Sigmoid colon (tissue), 7 donors: ENCODE results near the gene ST6GALNAC3. TPM values are rescaled to one million over a fixed set of nuclear protein-coding genes. Genes with fewer than 3 reads are reported as not detected.

ENCODE experiments used
- DNase-seq: peaks from one replicate; pipeline ENCODE4 v3.0.0-alpha.2; 2019
- H3K27ac ChIP-seq, 4 donors: fragments of 200-600 bp; sonication (generic); one replicate each; pipeline ENCODE4 v1.5.1; 2016 to 2019; ENCODE audit warnings: mild to moderate bottlenecking in 1 of 4
- H3K27me3 ChIP-seq, 3 donors: fragments of 200-600 bp; sonication (generic); one replicate each; pipeline ENCODE4 v1.5.1; 2019; ENCODE audit warnings: mild to moderate bottlenecking in 1 of 3
- H3K36me3 ChIP-seq, 4 donors: fragments of 200-600 bp; sonication (generic); one replicate each; pipeline ENCODE4 v1.5.1; 2016 to 2019
- H3K4me1 ChIP-seq, 4 donors: fragments of 200-600 bp; sonication (generic); one replicate each; pipeline ENCODE4 v1.5.1; 2017 to 2019
- H3K4me3 ChIP-seq, 4 donors: fragments of 200-600 bp; sonication (generic); one replicate each; pipeline ENCODE4 v1.5.1; 2017 to 2019; ENCODE audit warnings: mild to moderate bottlenecking in 2 of 4, moderate library complexity in 1 of 4
- H3K9me3 ChIP-seq, 4 donors: fragments of 200-600 bp in 3 of 4; sonication (generic) in 3 of 4; one replicate each; pipeline versions ENCODE4 v1.5.1 to v1.6.1; 2013 to 2019
- EP300 ChIP-seq, 4 donors: sonication (generic); formaldehyde crosslinking; IDR thresholded peaks; one replicate each; pipeline ENCODE4 v1.6.1; 2017; ENCODE audit warnings: antibody characterized with exemption in 4 of 4
- POLR2A ChIP-seq, 2 donors: fragments of 450-650 bp; IDR thresholded peaks; one replicate each; pipeline ENCODE4 v1.6.1; 2016; ENCODE audit warnings: antibody characterized with exemption in 2 of 2, mild to moderate bottlenecking in 2 of 2, moderate library complexity in 2 of 2
- POLR2AphosphoS5 ChIP-seq, 4 donors: sonication (generic); formaldehyde crosslinking; IDR thresholded peaks; one replicate each; pipeline ENCODE4 v1.6.1; 2017; ENCODE audit warnings: antibody characterized with exemption in 4 of 4
- WGBS, 2 donors: extraction: QIAGEN DNeasy Blood & Tissue Kit; methylation state at CpG; one replicate each; pipeline ENCODE4 v1.1.7; 2013; 5-methylcytosine and 5-hydroxymethylcytosine counted together
- intact Hi-C: fragments of 100-400 bp; cut with DNase I; formaldehyde crosslinking; loops from one replicate; pipeline ENCODE4 v1.15.1; 2023
- polyA plus RNA-seq, 3 donors: library from polyadenylated mRNA; stranded (reverse); fragments of 200-250 nt; gene quantifications; one replicate each; pipeline ENCODE4 v1.2.3, GENCODE V29; 2013
- total RNA-seq, 4 donors: library from RNA; depleted of rRNA; stranded (reverse); fragments of >200 nt; gene quantifications; one replicate each; pipeline ENCODE4 v1.1.0, GENCODE V29; 2016
- TF ChIP-seq, protein P1 (sequence below), 4 experiments: fragments of 450-650 bp in 3 of 4; fragments of 200-600 bp in 1 of 4; IDR thresholded peaks; one replicate each; pipeline ENCODE4 v1.5.1; 2016 to 2019; ENCODE audit warnings: antibody characterized with exemption in 4 of 4, mild to moderate bottlenecking in 3 of 4, moderate library complexity in 2 of 4
- donor health status: healthy with polysubstance abuse.
- donor health status: Bipolar disorder and iron deficiency.
- donor health status: healthy.

Gene ST6GALNAC3
- total and polyA plus RNA-seq, 7 donors = 1.6 to 7.5 (median 2.5) TPM

DNA sequence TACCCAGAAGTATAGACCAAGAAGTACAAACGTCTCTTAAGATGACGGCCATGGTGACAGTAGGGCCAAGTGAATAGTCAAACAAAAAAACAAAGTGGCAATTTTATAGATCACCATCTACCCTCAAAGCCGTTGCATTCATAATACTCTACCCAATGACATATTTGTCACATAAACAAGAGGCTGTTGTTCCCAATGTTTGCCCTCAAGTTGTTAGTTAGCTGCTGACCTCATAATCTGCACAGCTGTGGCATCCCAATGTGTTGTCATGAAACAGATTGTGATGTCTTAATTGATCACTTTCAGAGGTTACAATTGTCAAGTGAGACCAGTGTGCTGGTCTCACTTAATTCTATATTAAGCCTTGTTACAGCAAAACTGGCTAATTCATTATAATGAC lies 333.8 kb downstream of the ST6GALNAC3 start:
- Histone ChIP-seq H3K4me1 (no peaks in the 10 kb centered on the region), H3K4me3 (no peak overlapping the region), H3K27ac (no peak overlapping the region), H3K27me3 (no peaks in the 10 kb centered on the region), H3K36me3 (no peaks in the 10 kb centered on the region), H3K9me3 (no peaks in the 10 kb centered on the region)
- TF ChIP-seq POLR2A (IDR thresholded peaks at IDR 0.05) = no peak
- TF ChIP-seq POLR2AphosphoS5 (IDR thresholded peaks at IDR 0.05) = no peak
- no peak for TF ChIP-seq EP300 (IDR thresholded peaks at IDR 0.05)
- TF ChIP-seq, protein P1, sequence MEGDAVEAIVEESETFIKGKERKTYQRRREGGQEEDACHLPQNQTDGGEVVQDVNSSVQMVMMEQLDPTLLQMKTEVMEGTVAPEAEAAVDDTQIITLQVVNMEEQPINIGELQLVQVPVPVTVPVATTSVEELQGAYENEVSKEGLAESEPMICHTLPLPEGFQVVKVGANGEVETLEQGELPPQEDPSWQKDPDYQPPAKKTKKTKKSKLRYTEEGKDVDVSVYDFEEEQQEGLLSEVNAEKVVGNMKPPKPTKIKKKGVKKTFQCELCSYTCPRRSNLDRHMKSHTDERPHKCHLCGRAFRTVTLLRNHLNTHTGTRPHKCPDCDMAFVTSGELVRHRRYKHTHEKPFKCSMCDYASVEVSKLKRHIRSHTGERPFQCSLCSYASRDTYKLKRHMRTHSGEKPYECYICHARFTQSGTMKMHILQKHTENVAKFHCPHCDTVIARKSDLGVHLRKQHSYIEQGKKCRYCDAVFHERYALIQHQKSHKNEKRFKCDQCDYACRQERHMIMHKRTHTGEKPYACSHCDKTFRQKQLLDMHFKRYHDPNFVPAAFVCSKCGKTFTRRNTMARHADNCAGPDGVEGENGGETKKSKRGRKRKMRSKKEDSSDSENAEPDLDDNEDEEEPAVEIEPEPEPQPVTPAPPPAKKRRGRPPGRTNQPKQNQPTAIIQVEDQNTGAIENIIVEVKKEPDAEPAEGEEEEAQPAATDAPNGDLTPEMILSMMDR (IDR thresholded peaks at IDR 0.05) = no peak
- no peak for DNase-seq
- intact Hi-C loops = no loop called here
- WGBS, 2 donors = 84 to 90% methylated on average over 3 of the region's 3 CpGs

GRCh38 chr1:76410499-76410898 lies 336.0 kb downstream of the ST6GALNAC3 start:
- WGBS, 2 donors = 55 to 84% methylated on average over 2 of the region's 2 CpGs
- Histone ChIP-seq H3K36me3 (no peaks in the 10 kb centered on the region), H3K4me1 (no peaks in the 10 kb centered on the region), H3K27me3 (no peaks in the 10 kb centered on the region), H3K4me3 (no peak overlapping the region), H3K9me3 (no peaks in the 10 kb centered on the region), H3K27ac (no peak overlapping the region)
- intact Hi-C loops = no loop called here
- no peak for DNase-seq
- TF ChIP-seq POLR2A (IDR thresholded peaks at IDR 0.05) = no peak
- no peak for TF ChIP-seq EP300 (IDR thresholded peaks at IDR 0.05)
- no peak for TF ChIP-seq POLR2AphosphoS5 (IDR thresholded peaks at IDR 0.05)
- TF ChIP-seq, protein P1 (IDR thresholded peaks at IDR 0.05) = no peak

DNA sequence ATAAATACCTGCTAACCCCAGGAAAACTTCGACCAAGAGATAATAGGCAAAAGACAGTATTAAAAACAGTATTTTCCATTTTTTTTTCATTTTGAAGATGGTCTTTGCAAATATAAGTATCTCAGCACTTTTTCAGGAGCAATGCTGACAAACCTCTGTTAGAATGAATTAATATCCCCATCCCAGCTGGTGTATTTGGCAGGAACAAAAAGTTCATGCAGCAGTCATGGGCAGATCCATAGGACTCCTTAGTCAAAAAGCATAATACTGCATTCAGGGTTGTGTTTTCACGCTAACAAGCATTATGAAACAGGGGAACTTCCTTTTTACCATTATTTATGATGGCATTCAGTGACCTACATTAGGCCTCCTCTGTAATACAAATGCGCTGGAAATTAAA lies 344.0 kb downstream of the ST6GALNAC3 start:
- H3K9me3 ChIP-seq = no peaks in the 10 kb centered on the region
- no peak for TF ChIP-seq EP300 (IDR thresholded peaks at IDR 0.05)
- TF ChIP-seq POLR2A (IDR thresholded peaks at IDR 0.05) = no peak
- TF ChIP-seq POLR2AphosphoS5 (IDR thresholded peaks at IDR 0.05) = no peak
- TF ChIP-seq, protein P1 (IDR thresholded peaks at IDR 0.05) = no peak
- H3K4me1 ChIP-seq = no peaks in the 10 kb centered on the region
- WGBS, 2 donors = 83 to 96% methylated on average over 3 of the region's 3 CpGs
- no peak overlapping the region for H3K4me3 ChIP-seq
- H3K36me3 ChIP-seq = no peaks in the 10 kb centered on the region
- DNase-seq = no peak
- H3K27me3 ChIP-seq = no peaks in the 10 kb centered on the region
- no peak overlapping the region for H3K27ac ChIP-seq
- intact Hi-C loops = no loop called here

- H3K36me3 ChIP-seq = no peaks in the 10 kb centered on the region
- WGBS, 2 donors = 76 to 83% methylated on average over 2 of the region's 2 CpGs
- no peaks in the 10 kb centered on the region for H3K27me3 ChIP-seq
- H3K4me1 ChIP-seq = no peaks in the 10 kb centered on the region
- TF ChIP-seq, protein P1 (IDR thresholded peaks at IDR 0.05) = no peak
- TF ChIP-seq POLR2A (IDR thresholded peaks at IDR 0.05) (no peak), POLR2AphosphoS5 (IDR thresholded peaks at IDR 0.05) (no peak), EP300 (IDR thresholded peaks at IDR 0.05) (no peak)
- no peak for DNase-seq
- no peak overlapping the region for H3K4me3 ChIP-seq
- H3K9me3 ChIP-seq = no peaks in the 10 kb centered on the region
- no peak overlapping the region for H3K27ac ChIP-seq
- intact Hi-C loops = no loop called here
These were observed 345.1 kb downstream of the ST6GALNAC3 start for GRCh38 chr1:76419603-76420002.
